ENCODE results near the gene IAH1.

Gene IAH1

GRCh38 chr2:9441556-9441955, 32.8 kb upstream of the IAH1 start (continued):
- TF ChIP-seq ZSCAN30 (tag by site-specific recombination; IDR thresholded peaks at IDR 0.05) (no peak), ZNF37A (tag by site-specific recombination; IDR thresholded peaks at IDR 0.05) (no peak), ZNF354C (tag by site-specific recombination; IDR thresholded peaks at IDR 0.05; ENCODE audit: borderline replicate concordance, low read depth) (no peak), ZFP41 (tag by site-specific recombination; IDR thresholded peaks at IDR 0.05; ENCODE audit: borderline replicate concordance) (no peak), ATF2 (tag by site-specific recombination; IDR thresholded peaks at IDR 0.05; ENCODE audit: low read depth) (no peak), ZNF791 (tag by site-specific recombination; IDR thresholded peaks at IDR 0.05) (no peak), ZNF394 (tag by site-specific recombination; IDR thresholded peaks at IDR 0.05; ENCODE audit: borderline replicate concordance) (no peak), ZNF544 (tag by site-specific recombination; IDR thresholded peaks at IDR 0.05) (no peak)
- TF ChIP-seq, protein P1, sequence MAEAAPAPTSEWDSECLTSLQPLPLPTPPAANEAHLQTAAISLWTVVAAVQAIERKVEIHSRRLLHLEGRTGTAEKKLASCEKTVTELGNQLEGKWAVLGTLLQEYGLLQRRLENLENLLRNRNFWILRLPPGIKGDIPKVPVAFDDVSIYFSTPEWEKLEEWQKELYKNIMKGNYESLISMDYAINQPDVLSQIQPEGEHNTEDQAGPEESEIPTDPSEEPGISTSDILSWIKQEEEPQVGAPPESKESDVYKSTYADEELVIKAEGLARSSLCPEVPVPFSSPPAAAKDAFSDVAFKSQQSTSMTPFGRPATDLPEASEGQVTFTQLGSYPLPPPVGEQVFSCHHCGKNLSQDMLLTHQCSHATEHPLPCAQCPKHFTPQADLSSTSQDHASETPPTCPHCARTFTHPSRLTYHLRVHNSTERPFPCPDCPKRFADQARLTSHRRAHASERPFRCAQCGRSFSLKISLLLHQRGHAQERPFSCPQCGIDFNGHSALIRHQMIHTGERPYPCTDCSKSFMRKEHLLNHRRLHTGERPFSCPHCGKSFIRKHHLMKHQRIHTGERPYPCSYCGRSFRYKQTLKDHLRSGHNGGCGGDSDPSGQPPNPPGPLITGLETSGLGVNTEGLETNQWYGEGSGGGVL (tag by site-specific recombination; IDR thresholded peaks at IDR 0.05): no peak

DNA sequence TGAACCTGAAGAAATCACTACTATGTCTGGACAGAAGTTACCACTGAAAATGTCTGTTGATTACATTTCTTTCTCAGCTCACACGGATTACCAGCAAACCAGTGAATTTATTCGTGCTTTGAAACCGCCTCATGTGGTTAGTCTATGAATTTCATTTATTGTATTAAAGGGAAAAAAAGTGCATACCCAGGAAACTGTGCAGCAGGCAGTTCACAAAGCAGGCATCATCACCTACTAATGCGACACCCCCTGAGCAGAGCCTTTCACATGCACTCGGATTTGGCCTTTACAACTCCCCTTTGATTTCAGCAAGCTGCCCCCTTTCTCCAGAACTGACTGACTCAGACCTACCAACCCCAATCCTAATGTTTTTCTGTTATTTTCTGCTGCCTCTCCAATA, 30.8 kb upstream of the IAH1 start:
- CTCF ChIA-PET: no interaction called here
- no peak for TF ChIP-seq ZNF670 (tag by site-specific recombination; IDR thresholded peaks at IDR 0.05; ENCODE audit: low read depth)
- Histone ChIP-seq H3K36me3 (ENCODE audit: control insufficient read depth in 2 of 2, insufficient read depth in 1 of 2, low read length in 2 of 2) (peaks cover 61 to 88% of the 10 kb centered on the region in 2 experiments), H3K4me3 (ENCODE audit: low read depth, low read length) (no peak overlapping the region), H3K27ac (ENCODE audit: extremely low read depth, low read depth, low read length) (no peak overlapping the region), H3K4me1 (ENCODE audit: control insufficient read depth, insufficient read depth, low read length) (no peaks in the 10 kb centered on the region), H3K9me3 (ENCODE audit: control insufficient read depth, insufficient read depth, low read depth, low read length) (no peaks in the 10 kb centered on the region)
- POLR2A ChIA-PET: no interaction called here

GRCh38 chr2:9445089-9445488, 29.3 kb upstream of the IAH1 start:
- Histone ChIP-seq H3K36me3 (ENCODE audit: control insufficient read depth in 2 of 2, insufficient read depth in 1 of 2, low read length in 2 of 2) (peaks cover 61 to 85% of the 10 kb centered on the region in 2 experiments), H3K9me3 (ENCODE audit: control insufficient read depth, insufficient read depth, low read depth, low read length) (no peaks in the 10 kb centered on the region), H3K4me1 (ENCODE audit: control insufficient read depth, insufficient read depth, low read length) (no peaks in the 10 kb centered on the region), H3K27ac (ENCODE audit: extremely low read depth, low read depth, low read length) (no peak overlapping the region), H3K4me3 (ENCODE audit: low read depth, low read length) (no peak overlapping the region)
- ChIA-PET CTCF (no interaction called here), POLR2A (no interaction called here)
- TF ChIP-seq OSR2 (tag by site-specific recombination; IDR thresholded peaks at IDR 0.05) (no peak), ZNF639 (tag by site-specific recombination; IDR thresholded peaks at IDR 0.05) (no peak), GFI1B (tag by site-specific recombination; IDR thresholded peaks at IDR 0.05) (no peak), ZNF221 (tag by site-specific recombination; IDR thresholded peaks at IDR 0.05; ENCODE audit: borderline replicate concordance) (no peak), REPIN1 (tag by site-specific recombination; IDR thresholded peaks at IDR 0.05; ENCODE audit: low read depth) (no peak), ZNF549 (tag by site-specific recombination; IDR thresholded peaks at IDR 0.05) (no peak), ZNF600 (tag by site-specific recombination; IDR thresholded peaks at IDR 0.05) (no peak)
- TF ChIP-seq, protein P2, sequence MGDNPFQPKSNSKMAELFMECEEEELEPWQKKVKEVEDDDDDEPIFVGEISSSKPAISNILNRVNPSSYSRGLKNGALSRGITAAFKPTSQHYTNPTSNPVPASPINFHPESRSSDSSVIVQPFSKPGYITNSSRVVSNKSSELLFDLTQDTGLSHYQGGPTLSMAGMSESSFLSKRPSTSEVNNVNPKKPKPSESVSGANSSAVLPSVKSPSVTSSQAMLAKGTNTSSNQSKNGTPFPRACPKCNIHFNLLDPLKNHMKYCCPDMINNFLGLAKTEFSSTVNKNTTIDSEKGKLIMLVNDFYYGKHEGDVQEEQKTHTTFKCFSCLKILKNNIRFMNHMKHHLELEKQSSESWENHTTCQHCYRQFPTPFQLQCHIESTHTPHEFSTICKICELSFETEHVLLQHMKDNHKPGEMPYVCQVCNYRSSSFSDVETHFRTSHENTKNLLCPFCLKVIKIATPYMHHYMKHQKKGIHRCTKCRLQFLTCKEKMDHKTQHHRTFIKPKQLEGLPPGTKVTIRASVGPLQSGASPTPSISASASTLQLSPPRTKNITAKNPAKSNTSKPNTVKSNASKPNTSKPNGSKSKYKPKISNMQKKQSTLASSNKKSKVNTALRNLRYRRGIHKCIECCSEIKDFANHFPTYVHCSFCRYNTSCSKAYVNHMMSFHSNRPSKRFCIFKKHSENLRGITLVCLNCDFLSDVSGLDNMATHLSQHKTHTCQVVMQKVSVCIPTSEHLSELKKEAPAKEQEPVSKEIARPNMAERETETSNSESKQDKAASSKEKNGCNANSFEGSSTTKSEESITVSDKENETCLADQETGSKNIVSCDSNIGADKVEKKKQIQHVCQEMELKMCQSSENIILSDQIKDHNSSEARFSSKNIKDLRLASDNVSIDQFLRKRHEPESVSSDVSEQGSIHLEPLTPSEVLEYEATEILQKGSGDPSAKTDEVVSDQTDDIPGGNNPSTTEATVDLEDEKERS (tag by site-specific recombination; IDR thresholded peaks at IDR 0.05): no peak
- TF ChIP-seq, protein P3, sequence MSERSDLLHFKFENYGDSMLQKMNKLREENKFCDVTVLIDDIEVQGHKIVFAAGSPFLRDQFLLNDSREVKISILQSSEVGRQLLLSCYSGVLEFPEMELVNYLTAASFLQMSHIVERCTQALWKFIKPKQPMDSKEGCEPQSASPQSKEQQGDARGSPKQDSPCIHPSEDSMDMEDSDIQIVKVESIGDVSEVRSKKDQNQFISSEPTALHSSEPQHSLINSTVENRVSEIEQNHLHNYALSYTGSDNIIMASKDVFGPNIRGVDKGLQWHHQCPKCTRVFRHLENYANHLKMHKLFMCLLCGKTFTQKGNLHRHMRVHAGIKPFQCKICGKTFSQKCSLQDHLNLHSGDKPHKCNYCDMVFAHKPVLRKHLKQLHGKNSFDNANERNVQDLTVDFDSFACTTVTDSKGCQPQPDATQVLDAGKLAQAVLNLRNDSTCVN (tag by site-specific recombination; optimal IDR thresholded peaks at IDR 0.05): no peak
- TF ChIP-seq, protein P4, sequence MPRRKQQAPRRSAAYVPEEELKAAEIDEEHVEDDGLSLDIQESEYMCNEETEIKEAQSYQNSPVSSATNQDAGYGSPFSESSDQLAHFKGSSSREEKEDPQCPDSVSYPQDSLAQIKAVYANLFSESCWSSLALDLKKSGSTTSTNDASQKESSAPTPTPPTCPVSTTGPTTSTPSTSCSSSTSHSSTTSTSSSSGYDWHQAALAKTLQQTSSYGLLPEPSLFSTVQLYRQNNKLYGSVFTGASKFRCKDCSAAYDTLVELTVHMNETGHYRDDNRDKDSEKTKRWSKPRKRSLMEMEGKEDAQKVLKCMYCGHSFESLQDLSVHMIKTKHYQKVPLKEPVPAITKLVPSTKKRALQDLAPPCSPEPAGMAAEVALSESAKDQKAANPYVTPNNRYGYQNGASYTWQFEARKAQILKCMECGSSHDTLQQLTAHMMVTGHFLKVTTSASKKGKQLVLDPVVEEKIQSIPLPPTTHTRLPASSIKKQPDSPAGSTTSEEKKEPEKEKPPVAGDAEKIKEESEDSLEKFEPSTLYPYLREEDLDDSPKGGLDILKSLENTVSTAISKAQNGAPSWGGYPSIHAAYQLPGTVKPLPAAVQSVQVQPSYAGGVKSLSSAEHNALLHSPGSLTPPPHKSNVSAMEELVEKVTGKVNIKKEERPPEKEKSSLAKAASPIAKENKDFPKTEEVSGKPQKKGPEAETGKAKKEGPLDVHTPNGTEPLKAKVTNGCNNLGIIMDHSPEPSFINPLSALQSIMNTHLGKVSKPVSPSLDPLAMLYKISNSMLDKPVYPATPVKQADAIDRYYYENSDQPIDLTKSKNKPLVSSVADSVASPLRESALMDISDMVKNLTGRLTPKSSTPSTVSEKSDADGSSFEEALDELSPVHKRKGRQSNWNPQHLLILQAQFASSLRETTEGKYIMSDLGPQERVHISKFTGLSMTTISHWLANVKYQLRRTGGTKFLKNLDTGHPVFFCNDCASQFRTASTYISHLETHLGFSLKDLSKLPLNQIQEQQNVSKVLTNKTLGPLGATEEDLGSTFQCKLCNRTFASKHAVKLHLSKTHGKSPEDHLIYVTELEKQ (tag by site-specific recombination; IDR thresholded peaks at IDR 0.05; ENCODE audit: borderline replicate concordance): no peak

Measured in HEK293 (cell line).